GM10847 (cell line): ENCODE data around the gene NDUFB4.

Experiments
- POLR2A ChIP-seq: IDR thresholded peaks from 2 replicates; pipeline ENCODE4 v1.6.1; 2011; ENCODE audit not compliant: insufficient read length; ENCODE audit errors: extremely low read depth

Gene NDUFB4

DNA sequence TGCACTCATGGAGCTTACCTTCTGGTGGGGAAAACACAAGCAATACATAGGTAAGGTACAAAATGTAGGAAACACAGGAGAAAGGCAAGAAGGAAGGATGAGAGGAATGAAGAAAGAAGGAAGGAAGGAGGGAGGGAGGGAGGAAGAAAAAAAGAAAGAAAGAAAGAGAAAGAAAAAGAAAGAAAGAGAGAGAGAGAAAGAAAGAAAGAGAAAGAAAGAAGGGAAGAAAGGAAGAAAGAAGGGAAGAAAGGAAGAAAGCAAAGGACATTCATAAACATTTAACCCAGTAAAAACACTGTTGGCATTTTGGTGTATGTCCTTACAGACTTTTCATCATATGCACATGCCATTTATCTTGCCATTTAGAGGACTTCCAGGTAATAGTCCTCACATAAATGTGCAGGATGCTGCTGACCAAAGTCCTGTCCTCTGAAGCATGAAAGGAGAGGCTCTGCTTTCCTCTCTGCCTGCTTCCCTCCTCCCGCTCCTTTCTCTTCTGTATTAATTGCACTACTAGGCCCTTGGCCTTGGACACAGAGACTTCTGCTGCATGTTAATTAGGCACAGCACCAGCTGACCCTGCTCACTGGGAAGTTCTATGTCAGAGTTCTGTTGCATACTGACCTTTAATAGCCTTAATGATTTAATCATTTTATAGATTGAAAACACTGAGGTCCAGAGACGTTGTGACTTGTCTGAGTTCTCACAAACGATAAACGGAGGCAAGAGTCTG, 29.7 kb upstream of the NDUFB4 start:
- no peak for TF ChIP-seq POLR2A

DNA sequence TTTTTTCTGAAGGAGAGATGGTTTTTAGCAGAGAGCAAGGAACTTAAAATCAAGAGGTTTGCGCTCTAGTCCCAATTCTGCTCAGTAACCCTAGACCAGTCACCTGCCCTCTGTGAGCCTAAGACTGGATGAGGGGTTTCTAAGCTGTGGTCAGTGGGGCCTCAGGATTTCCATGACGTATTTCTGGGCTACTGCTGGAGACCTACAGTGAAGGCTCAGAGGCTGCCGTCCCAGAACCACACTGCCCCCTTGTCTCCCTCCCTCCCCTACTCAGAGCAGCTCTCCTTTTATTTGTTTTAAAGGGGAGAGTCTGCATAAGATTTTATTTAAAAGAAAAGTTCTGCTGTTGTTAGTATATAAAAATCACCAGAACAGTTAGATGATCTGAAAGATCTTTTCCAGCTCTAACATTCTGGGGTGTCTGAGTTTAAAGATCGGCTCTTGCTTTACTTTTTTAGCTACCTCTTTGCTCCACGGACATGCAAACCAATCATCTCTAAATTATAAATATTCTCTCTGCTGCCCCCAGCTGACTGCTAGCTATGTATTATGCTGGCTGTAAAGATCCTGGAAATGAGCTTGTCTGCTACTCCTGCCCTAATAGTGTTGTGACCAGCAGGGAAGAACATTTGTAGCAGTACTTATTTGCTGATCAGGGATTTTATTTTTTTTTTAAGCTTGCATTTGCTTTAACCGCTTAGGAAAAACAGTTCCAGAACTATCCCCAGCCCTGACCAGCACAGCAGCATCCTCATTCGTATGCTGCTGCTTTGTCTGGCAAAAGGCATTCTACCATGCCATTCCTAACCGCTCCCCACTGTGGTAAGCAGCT, 28.6 kb upstream of the NDUFB4 start:
- TF ChIP-seq POLR2A, result no peak

DNA sequence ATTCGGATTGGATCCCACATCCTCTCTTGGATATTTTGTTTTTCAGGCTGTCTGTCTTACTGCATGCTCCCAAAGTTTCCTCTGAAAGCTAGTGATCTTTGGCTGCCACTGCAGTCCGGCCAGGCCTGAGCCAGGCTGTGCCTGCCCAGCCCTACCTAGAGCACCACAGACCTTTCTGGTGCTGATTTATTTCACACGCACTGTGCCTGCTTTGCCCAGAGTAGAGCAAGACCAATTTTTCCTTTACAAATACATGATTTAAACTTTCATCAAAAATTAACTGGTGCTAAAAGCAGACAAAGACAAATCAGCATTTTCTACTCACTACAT, 28.0 kb upstream of the NDUFB4 start:
- TF ChIP-seq POLR2A, result no peak

DNA sequence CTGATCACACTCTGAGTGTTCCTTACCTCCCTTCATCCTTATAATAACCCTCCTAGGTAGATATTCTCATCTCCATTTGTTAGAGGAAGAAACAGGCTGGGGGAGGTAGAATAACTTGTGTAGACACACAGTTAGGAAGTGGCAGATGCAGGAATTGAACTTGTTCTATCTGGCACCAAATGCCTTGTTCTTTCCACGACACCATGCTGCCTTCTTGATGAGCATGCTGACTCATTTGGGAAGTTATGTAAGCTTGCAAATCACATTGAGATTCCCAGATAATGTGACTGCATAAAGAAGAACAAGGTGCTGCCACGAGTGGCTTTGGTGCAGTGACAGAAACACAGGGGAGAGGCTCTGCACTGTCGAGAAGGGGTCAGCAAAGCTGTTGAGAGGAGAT, 27.5 kb upstream of the NDUFB4 start:
- no peak for TF ChIP-seq POLR2A

DNA sequence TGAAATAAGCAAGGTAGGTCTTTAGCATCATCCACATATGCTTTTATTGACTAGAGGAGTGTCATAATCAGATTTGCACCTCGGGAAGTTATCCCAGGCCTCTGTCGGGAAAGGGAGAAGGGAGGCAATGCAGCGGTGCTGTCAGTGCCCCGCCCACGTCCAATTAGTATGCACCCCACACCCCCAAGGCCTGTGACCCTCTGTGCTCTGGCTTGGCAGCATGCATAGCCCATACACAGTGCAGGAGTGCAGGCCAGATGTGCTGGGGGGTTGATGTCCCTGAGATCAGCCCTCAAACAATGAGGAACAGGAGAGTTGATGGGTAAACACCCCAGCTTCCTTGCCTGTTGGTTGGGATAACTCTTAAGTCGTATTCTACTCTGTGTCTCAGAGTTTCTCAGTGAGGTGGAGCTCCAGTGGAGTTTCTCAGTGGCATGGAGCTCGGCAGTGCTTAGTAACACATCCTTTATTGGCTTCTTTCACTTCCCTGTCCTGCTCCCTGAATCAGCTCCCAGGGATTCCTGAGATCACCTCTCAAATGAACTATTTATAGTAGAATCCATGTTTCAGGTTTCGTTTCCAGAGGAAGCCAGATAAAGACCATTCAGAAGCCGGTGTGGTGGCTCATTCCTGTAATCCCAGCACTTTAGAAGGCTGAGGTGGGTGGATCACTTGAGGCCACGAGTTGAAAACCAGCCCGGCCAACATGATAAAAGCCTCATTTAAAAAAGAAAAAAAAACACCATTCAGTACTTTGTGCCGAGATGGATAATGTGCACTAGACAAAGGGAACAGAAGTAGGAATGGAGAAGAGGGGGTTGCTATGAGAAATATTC, 26.7 kb upstream of the NDUFB4 start:
- no peak for TF ChIP-seq POLR2A

DNA sequence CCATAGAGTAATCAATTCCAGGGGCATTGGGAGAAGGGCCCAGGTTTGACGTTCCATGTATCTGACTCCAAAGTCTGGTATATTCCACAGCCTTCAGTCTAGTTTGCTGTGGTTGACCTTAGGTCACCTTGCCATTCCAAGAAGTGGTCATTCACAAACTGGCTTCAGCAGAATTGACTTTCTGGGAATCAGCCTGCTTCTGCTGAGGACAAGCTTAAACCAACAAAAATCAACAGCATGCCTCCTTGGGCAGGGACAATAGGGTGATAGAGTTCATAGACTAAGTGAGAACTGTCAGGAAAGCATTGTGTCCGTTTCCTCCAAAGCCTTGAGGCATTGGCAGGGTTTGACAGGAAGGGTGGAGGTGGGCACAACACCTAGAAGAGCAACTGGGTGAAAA, 24.1 kb upstream of the NDUFB4 start:
- TF ChIP-seq POLR2A, result no peak

DNA sequence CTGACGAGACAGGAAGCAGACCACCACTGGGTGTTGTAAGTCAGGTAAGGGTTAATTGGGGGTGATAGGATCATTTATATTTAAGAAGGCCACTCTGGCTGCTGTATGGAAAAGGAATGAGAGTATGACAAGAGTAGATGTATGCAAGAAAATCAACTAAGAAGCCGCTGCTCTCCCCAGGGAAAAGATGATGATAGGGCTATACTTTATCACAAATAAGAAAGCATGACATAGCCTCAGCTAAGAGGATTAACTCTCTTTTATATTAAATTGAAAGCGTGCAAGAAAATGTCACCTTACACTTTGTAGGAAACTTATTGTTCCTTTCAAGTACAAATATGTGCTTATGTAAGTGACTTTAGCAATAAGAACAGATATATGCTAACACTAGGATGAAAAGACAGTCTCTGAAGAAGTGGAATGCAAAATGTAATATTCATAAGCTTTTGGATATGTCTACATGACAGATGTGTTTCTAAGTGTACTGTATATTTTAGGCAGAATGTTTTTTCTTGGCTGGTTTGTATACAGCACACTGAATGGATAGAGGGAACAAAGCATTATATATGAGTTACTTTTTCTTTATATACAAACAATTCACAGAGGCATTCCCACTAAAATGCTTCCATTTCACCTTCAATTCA, 8.7 kb upstream of the NDUFB4 start:
- TF ChIP-seq POLR2A, result no peak

DNA sequence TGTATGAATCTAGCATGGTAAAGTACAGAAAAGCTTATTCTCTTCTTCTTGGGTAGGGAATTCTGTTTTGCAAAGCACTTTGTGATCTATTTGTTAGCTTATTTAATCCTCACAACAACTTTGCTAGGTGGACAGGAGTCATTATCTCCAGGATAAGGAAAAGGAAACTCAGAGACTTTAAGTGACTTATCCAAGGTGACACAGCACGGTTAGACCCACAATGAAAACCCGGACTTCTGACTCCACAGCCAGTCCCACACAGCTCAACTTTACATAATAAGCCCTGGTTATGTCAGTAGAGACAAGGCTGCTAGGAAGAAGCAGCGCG, 384 bp upstream of the NDUFB4 start:
- TF ChIP-seq POLR2A, result no peak

DNA sequence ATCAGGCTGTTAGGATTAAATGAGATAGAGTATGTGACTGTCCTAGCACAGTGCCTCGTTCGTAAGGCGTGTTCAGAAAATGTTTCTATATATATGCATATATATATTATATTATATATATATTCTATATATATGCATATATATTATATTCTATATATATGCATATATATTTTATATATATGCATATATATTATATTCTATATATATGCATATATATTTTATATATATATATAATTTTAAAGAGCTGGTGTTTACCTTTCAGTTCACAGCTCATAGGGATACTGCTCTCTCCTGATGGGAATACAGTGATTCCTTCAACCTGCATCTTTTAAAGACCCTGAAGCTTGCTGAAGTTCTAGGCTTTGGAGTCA, 702 bp downstream of the NDUFB4 start:
- TF ChIP-seq POLR2A, result no peak

DNA sequence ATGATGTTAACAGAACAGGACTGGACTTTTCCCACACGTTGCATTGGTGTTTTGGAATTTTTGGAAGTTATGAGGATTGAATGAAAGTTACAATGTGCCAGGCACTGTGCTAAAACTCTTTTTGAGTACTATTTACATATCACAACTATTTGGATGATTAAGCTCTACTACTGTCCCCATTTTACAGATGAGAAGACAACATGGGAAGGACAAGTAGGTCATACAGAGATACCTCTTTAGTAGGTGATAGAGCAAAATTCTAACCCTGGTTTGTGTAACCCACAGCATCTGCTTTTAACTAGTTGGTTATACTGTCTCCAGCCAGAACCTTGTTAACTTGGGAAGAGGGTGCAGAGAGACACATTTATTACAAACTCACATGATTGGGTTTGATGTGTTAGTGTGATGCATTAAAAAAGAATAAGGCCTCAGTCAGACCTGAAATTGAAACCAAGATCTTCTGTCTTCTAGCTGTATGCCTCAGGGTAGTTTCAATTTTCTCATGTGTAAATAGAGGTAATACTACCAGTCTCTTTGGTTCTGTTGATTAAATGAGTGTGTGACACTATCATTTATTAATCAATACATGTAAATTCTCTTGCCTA, 1.4 kb downstream of the NDUFB4 start:
- TF ChIP-seq POLR2A, result no peak

DNA sequence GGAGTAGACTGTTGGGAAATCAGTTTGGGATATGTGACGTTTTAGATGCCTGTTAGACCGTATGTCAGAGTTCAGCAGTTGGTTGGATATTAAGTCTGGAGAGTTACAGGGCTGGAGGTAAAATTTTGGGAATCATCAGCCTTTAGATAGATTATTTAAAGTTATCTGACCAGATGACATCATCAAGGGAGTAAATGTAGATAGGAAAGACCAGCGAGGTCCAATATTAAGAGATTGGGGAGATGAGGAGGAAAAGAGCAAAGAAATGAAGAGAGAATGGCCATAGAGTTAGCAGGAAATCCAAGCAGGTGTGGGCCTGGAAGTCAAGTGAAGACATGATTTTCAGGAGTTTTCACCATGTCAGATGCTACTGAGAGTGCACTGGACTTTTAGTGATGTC, 3.1 kb downstream of the NDUFB4 start:
- TF ChIP-seq POLR2A, result no peak

DNA sequence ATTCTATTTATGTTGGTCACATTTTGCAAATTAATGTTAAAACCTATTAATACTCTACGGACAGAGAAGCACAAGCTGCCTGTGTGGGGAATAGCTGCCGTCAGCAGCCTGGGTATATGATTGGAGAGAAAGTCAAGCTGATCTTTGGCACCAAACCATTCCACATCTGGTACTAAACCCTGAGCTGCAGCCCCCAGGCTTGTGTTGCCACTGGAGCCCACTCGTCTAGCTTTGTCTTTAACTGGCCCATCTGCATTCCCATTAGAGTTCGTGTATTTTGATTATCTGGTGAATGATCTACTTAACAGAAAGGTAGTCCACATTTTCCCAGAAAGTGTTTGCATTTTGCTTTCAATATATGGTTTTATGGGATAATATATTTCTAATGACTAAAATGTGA, 5.4 kb downstream of the NDUFB4 start:
- no peak for TF ChIP-seq POLR2A

DNA sequence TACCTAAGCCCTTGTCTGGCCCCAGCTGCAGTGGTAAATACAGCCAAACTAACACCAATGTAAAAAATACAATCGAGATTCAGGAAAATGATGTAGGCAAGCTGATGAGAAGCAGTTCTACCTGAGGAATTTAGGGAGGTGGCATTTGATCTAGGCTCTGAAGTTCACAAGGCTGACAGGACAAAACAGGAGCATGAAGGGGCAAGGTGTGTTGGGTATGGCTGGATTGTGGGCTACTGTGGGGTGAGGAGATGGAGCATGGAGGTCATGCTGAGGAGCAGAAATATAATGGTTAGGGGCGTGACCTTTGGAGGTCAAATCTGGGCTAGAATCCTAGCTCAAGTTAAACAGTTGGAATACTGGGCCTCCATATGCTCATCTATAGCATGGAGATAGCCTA, 6.5 kb downstream of the NDUFB4 start:
- TF ChIP-seq POLR2A, result no peak

DNA sequence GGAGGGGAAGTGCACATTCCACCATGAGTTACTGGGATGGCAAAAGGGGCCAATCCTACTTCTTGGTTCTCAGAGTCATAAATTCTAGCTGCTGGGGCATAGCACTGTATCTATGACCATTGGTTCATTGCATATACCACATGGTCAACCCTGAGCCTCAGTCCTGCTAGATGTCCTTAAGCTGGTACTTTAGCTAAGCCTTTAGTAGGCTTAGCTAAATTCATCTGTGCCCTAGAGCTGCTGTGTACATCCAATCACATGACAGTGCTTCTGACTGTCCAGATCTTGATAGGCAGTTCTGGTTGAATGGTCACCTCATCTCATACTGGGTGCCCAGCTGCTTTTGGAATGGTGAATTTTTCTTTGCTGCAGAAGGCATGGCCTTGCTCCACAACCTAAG, 8.2 kb downstream of the NDUFB4 start:
- no peak for TF ChIP-seq POLR2A

DNA sequence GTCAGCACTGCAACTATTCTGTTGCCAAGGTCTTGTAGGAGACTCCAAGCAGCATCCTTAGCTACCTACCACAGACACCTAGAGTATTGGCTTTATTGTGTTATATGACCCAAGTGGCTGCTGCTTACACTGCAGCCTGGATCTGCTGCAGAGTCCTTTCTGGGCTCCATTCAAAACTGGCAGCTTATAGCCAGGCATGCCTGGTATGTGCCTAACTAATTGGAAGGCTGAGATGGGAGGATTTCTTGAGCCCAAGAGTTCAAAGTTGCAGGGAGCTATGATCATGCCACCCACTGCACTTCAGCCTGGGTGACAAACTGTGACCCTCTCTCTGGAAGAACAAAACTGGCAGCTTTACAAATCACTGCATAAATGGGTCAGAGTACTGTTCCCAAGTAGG, 8.6 kb downstream of the NDUFB4 start:
- no peak for TF ChIP-seq POLR2A
